AG10803 (cell line): ENCODE data around the gene VIT.

ENCODE experiments used
- DNase-seq: peaks from one replicate; pipeline ENCODE4 v3.0.0; 2010; ENCODE audit warnings: low read depth
- H3K4me3 ChIP-seq: 2 replicates; pipeline ENCODE4 v1.5.1; 2011; ENCODE audit warnings: mild to moderate bottlenecking, low read length, control low read depth
- CTCF ChIP-seq: conservative IDR thresholded peaks from 2 replicates; pipeline ENCODE4 v1.5.1; 2011; ENCODE audit warnings: mild to moderate bottlenecking, low read length, control low read depth, inconsistent platforms

VIT gene

GRCh38 chr2:36741188-36741837, 44.8 kb downstream of the VIT start:
- DNase-seq: no peak

GRCh38 chr2:36743954-36744353, 47.4 kb downstream of the VIT start:
- no peak for TF ChIP-seq CTCF
- H3K4me3 ChIP-seq: no peak overlapping the region
- DNase-seq: no peak

More at GRCh38 chr2:36741188-36741837, 44.8 kb downstream of the VIT start:
- no peak overlapping the region for H3K4me3 ChIP-seq
- TF ChIP-seq CTCF: no peak

GRCh38 chr2:36748166-36748565, 51.7 kb downstream of the VIT start:
- peak; percentile 29 for DNase-seq
- H3K4me3 ChIP-seq: no peak overlapping the region
- TF ChIP-seq CTCF: no peak

- no peak for TF ChIP-seq CTCF
- H3K4me3 ChIP-seq: no peak overlapping the region
- DNase-seq: no peak
Observed at GRCh38 chr2:36750101-36750500, 53.6 kb downstream of the VIT start.

GRCh38 chr2:36753706-36754221, 57.3 kb downstream of the VIT start:
- DNase-seq: no peak
- H3K4me3 ChIP-seq: no peak overlapping the region
- TF ChIP-seq CTCF: no peak

GRCh38 chr2:36754578-36754977, 58.1 kb downstream of the VIT start:
- DNase-seq: no peak
- no peak for TF ChIP-seq CTCF
- no peak overlapping the region for H3K4me3 ChIP-seq

GRCh38 chr2:36756438-36756837, 59.9 kb downstream of the VIT start:
- no peak for TF ChIP-seq CTCF
- no peak for DNase-seq
- no peak overlapping the region for H3K4me3 ChIP-seq
